Astrocyte of the spinal cord (primary cell): Measurements from ENCODE around the gene KDF1.

Experiments
- DNase-seq: peaks from one replicate; pipeline ENCODE4 v3.0.0; 2011; ENCODE audit warnings: low read depth, low spot score
- H3K4me3 ChIP-seq: 2 replicates; pipeline ENCODE4 v1.5.1; 2011; ENCODE audit warnings: low read depth, mild to moderate bottlenecking, low read length, moderate library complexity
- CTCF ChIP-seq: IDR thresholded peaks from 2 replicates; pipeline ENCODE4 v1.5.1; 2012; ENCODE audit warnings: low read depth, mild to moderate bottlenecking, low read length, inconsistent platforms
- in situ Hi-C: cut with HindIII; loops from 2 replicates; pipeline ENCODE4 v1.10.0; 2017; ENCODE audit warnings: low sequenced_read_pairs

The KDF1 gene

GRCh38 chr1:26921540-26922430, 38.5 kb downstream of the KDF1 start, which contains the start of gene NUDC:
Gene NUDC, plus strand, starts transcription at chr1:26921743. Its CDS starts 106 bp downstream, at chr1:26921849.
- no peak for TF ChIP-seq CTCF
- peak within 1 kb of the TSS; percentile 89 for H3K4me3 ChIP-seq
- DNase-seq: peak; percentile 97
- in situ Hi-C loops: no loop called here

GRCh38 chr1:26921126-26921539, 39.1 kb downstream of the KDF1 start:
- in situ Hi-C loops: no loop called here
- no peak for TF ChIP-seq CTCF
- H3K4me3 ChIP-seq: peak overlapping the region; percentile 89
- DNase-seq: no peak

- DNase-seq: no peak
- TF ChIP-seq CTCF: no peak
- H3K4me3 ChIP-seq: no peak overlapping the region
- in situ Hi-C loops: no loop called here
These were observed 44.9 kb downstream of the KDF1 start for GRCh38 chr1:26915204-26915842.

- no peak for TF ChIP-seq CTCF
- no peak within 1 kb of the TSS for H3K4me3 ChIP-seq
- no peak for DNase-seq
- in situ Hi-C loops: no loop called here
These were observed 46.3 kb downstream of the KDF1 start, which contains the start of gene NR0B2 for GRCh38 chr1:26913754-26914619. Gene NR0B2, minus strand, starts transcription at chr1:26913975. Its CDS starts 35 bp downstream, at chr1:26913940.

GRCh38 chr1:26913389-26913753, 46.9 kb downstream of the KDF1 start:
- DNase-seq: no peak
- TF ChIP-seq CTCF: no peak
- in situ Hi-C loops: no loop called here
- H3K4me3 ChIP-seq: no peak overlapping the region

- DNase-seq: no peak
- H3K4me3 ChIP-seq: no peak overlapping the region
- no peak for TF ChIP-seq CTCF
- in situ Hi-C loops: no loop called here
These were observed 48.1 kb downstream of the KDF1 start for GRCh38 chr1:26912147-26912490.
